Tibial nerve (tissue), 4 donors: Measurements from ENCODE around the gene SOX8. TPM values are rescaled to one million over a fixed set of nuclear protein-coding genes. Genes with fewer than 3 reads are reported as not detected.

Experiments used
- DNase-seq, 2 donors: peaks; one replicate each; pipeline ENCODE4 v3.0.0-alpha.2; 2019; ENCODE audit warnings: low spot score in 2 of 2
- H3K27ac ChIP-seq, 4 donors: fragments of 200-600 bp; sonication (generic) in 3 of 4; one replicate each; pipeline ENCODE4 v1.5.1; 2017 to 2019; ENCODE audit warnings: mild to moderate bottlenecking in 1 of 4
- H3K27me3 ChIP-seq, 2 donors: fragments of 200-600 bp; sonication (generic) in 1 of 2; one replicate each; pipeline versions ENCODE4 v1.5.1 to v1.6.0; 2017 to 2019
- H3K36me3 ChIP-seq, 3 donors: fragments of 200-600 bp; sonication (generic); one replicate each; pipeline ENCODE4 v1.5.1; 2018 to 2019
- H3K4me1 ChIP-seq, 4 donors: fragments of 200-600 bp; sonication (generic) in 3 of 4; one replicate each; pipeline ENCODE4 v1.5.1; 2017 to 2019
- H3K4me3 ChIP-seq, 4 donors: fragments of 200-600 bp; sonication (generic) in 3 of 4; one replicate each; pipeline ENCODE4 v1.5.1; 2017 to 2019; ENCODE audit warnings: mild to moderate bottlenecking in 1 of 4, moderate library complexity in 1 of 4
- H3K9me3 ChIP-seq, 4 donors: fragments of 200-600 bp; sonication (generic) in 3 of 4; one replicate each; pipeline ENCODE4 v1.5.1; 2017 to 2019
- EP300 ChIP-seq, 2 donors: sonication (generic); formaldehyde crosslinking; IDR thresholded peaks; one replicate each; pipeline ENCODE4 v1.6.1; 2017; ENCODE audit warnings: antibody characterized with exemption in 2 of 2, mild to moderate bottlenecking in 1 of 2
- POLR2A ChIP-seq, 2 donors: fragments of 450-650 bp; IDR thresholded peaks; one replicate each; pipeline ENCODE4 v1.6.1; 2017; ENCODE audit warnings: antibody characterized with exemption in 2 of 2, mild to moderate bottlenecking in 2 of 2, moderate library complexity in 2 of 2
- WGBS, 2 donors: methylation state at CpG; one replicate each; pipeline ENCODE4 v1.1.5; 2018; 5-methylcytosine and 5-hydroxymethylcytosine counted together
- total RNA-seq, 4 donors: library from RNA; depleted of rRNA; stranded (reverse); fragments of >200 nt; gene quantifications; one replicate each; pipeline ENCODE4 v1.1.0, GENCODE V29; 2016
- TF ChIP-seq, protein P1 (sequence below), 5 experiments: fragments of 200-600 bp in 3 of 5; fragments of 450-650 bp in 2 of 5; sonication (generic) in 3 of 5; IDR thresholded peaks; one replicate each; pipeline ENCODE4 v1.5.1; 2016 to 2019; ENCODE audit warnings: antibody characterized with exemption in 5 of 5, mild to moderate bottlenecking in 3 of 5, moderate library complexity in 2 of 5

Gene SOX8
- total RNA-seq, 4 donors from 2014 or later: 51.3 to 74.5 (median 66.3) TPM

DNA sequence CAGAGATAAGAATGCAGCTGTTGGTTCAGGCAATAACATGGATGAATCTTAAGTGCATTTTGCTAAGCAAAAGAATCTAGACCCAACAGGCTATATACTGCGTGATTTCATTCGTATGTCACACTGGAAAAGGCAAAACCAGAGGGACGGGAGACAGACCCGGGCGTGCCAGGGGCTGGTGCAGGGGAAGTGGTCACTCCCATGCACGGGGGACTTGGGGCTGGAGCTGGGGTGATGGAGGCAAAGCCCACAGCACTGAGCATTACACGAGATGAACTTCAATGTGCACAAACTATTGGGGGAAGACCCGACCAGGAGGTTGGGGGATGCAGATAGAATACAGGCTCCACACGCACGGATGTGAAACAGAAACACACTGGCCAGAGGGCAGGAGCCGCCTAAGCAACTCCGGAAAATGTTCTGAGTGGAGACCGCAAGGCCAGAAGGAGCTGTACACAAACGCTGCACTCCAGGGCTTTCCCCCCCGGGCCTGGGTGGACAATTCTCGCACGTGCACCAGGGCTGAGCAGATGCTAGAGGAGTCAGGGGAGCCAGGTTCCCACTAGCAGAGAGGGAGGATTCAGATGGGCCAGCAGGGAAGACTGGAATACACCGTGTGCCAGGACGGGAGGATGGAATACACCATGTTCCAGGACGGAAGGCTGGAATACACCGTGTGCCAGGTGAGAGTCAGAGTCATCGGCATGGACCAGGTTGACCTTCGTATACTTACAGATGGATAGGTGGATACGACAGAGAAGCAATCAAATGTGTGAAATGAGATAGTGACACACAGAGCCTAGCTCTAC is 22.1 kb upstream of the SOX8 start:
- no peak for DNase-seq

DNA sequence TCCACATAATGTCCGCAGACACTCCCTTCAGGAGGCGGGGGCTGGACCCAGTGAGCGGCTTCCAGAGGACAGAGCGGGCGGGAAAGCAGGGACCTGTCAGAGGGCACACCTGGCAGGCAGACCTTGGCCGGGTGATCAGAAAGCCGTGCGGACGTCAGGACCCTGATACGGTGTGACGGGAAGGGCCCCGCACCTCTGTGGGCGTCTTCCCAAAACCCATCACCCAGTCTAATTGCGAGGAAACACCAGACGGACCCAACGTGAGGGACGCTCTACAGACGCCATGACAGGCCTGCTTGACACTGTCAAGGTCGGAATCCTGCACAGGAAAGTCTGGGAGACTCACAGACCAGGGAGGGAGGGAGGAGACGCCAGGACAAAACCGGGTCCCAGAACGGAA is 19.2 kb upstream of the SOX8 start:
- Histone ChIP-seq H3K36me3 (peaks cover 0 to 31% (median 0%) of the 10 kb centered on the region in 3 donors), H3K4me3 (no peak overlapping the region), H3K4me1 (peaks cover 0 to 27% (median 3%) of the 10 kb centered on the region in 4 donors), H3K9me3 (peaks cover 0 to 5% (median 0%) of the 10 kb centered on the region in 4 donors), H3K27me3 (no peaks in the 10 kb centered on the region), H3K27ac (no peak overlapping the region)
- no peak for DNase-seq
- 88 to 90% methylated on average over 22 of the region's 22 CpGs for WGBS, 2 donors
- TF ChIP-seq, protein P1, sequence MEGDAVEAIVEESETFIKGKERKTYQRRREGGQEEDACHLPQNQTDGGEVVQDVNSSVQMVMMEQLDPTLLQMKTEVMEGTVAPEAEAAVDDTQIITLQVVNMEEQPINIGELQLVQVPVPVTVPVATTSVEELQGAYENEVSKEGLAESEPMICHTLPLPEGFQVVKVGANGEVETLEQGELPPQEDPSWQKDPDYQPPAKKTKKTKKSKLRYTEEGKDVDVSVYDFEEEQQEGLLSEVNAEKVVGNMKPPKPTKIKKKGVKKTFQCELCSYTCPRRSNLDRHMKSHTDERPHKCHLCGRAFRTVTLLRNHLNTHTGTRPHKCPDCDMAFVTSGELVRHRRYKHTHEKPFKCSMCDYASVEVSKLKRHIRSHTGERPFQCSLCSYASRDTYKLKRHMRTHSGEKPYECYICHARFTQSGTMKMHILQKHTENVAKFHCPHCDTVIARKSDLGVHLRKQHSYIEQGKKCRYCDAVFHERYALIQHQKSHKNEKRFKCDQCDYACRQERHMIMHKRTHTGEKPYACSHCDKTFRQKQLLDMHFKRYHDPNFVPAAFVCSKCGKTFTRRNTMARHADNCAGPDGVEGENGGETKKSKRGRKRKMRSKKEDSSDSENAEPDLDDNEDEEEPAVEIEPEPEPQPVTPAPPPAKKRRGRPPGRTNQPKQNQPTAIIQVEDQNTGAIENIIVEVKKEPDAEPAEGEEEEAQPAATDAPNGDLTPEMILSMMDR (IDR thresholded peaks at IDR 0.05): no peak
- no peak for TF ChIP-seq EP300 (IDR thresholded peaks at IDR 0.05)
- no peak for TF ChIP-seq POLR2A (IDR thresholded peaks at IDR 0.05)

More for the DNA sequence above, 22.1 kb upstream of the SOX8 start:
- Histone ChIP-seq H3K27ac (no peak overlapping the region), H3K36me3 (peaks cover 0 to 14% (median 0%) of the 10 kb centered on the region in 3 donors), H3K9me3 (peaks cover 0 to 13% (median 0%) of the 10 kb centered on the region in 4 donors), H3K4me3 (no peak overlapping the region), H3K27me3 (no peaks in the 10 kb centered on the region), H3K4me1 (peaks cover 0 to 20% (median 3%) of the 10 kb centered on the region in 4 donors)
- TF ChIP-seq POLR2A (IDR thresholded peaks at IDR 0.05) (no peak), EP300 (IDR thresholded peaks at IDR 0.05) (no peak)
- TF ChIP-seq, protein P1 (IDR thresholded peaks at IDR 0.05): no peak
- WGBS, 2 donors: 84% methylated on average over 24 of the region's 24 CpGs

DNA sequence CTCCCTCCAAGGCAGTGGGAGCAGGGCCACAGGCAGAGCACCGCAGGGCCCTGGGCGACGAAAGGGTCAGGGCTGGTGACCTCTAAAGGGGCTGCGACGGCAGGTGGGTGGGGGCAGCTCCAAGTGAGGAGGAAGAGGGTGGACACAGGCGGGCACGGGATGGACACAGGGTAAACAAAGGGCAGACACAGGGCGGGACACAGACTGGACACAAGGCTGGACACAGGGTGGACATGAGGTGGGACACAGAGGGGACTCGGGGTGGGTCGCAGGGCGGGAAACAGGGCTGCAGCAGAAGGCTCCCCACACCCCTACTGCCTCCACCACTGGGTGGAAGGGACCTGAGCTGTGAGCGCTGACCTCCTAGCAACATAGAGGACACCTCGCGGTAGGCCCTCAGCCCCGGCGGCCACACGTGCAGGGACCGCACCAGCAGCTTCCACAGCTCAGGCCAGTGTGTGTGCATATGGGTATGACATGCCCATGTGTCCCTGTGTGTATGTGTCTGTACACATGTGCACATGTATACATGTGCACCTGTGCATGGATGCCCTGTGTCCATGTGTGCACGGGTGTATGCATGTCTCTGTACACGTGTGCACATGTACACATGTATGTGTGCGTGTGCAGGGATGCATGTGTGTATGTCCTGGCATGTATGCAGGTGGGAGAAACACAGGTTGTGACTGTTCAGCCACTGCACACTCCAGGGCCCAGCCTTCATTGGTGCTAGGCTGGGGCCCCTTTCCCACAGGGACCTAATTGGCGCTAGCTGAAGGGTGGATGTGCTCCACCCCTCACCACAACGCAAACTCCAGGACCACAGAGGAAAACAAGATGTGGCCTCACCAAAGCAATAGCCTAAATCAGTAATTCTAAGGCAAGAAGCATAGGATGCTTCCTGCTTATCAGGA is 18.4 kb upstream of the SOX8 start:
- Histone ChIP-seq H3K9me3 (no peaks in the 10 kb centered on the region), H3K36me3 (peaks cover 0 to 34% (median 0%) of the 10 kb centered on the region in 3 donors), H3K27ac (peak overlapping the region in 3 of 4 donors; percentile 27 to 75 (median 58)), H3K27me3 (no peaks in the 10 kb centered on the region), H3K4me1 (peaks cover 0 to 27% (median 3%) of the 10 kb centered on the region in 4 donors), H3K4me3 (no peak overlapping the region)
- TF ChIP-seq, protein P1 (IDR thresholded peaks at IDR 0.05): no peak
- no peak for TF ChIP-seq EP300 (IDR thresholded peaks at IDR 0.05)
- TF ChIP-seq POLR2A (IDR thresholded peaks at IDR 0.05): no peak
- WGBS, 2 donors: 83 to 86% methylated on average over 19 to 23 of the region's 23 CpGs
- no peak for DNase-seq

DNA sequence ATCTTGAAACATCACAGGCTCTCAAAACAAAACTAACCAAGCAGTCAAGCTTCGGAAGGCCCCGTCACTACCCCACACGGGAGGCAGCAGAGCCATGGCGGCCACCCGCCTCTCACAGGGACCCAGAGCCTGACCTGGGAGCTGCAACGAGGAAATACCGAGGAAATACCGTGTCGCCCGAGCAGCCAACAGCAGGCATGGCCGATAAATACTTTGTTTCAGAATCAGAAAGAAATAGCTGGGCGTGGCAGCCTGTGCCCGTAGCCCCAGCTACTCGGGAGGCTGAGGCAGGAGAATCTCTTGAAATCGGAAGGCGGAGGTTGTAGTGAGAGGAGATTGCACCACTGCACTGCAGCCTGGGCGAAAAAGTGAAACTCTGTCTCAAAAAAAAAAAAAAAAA is 17.7 kb upstream of the SOX8 start:
- no peak for DNase-seq
- peak overlapping the region; percentile 1 to 22 (median 12) for H3K4me3 ChIP-seq

More for the DNA sequence above, 17.7 kb upstream of the SOX8 start:
- WGBS, 2 donors: 33 to 56% methylated on average over 17 of the region's 17 CpGs
- Histone ChIP-seq H3K27me3 (no peaks in the 10 kb centered on the region), H3K4me1 (peaks cover 0 to 33% (median 3%) of the 10 kb centered on the region in 4 donors), H3K9me3 (no peaks in the 10 kb centered on the region), H3K36me3 (peaks cover 0 to 41% (median 0%) of the 10 kb centered on the region in 3 donors), H3K27ac (peak overlapping the region in 3 of 4 donors; percentile 27 to 75 (median 58))
- TF ChIP-seq POLR2A (IDR thresholded peaks at IDR 0.05): no peak
- TF ChIP-seq, protein P1 (IDR thresholded peaks at IDR 0.05): no peak
- no peak for TF ChIP-seq EP300 (IDR thresholded peaks at IDR 0.05)
